Tibial nerve (tissue), 4 donors: ENCODE measurements around the gene ABCB11. TPM values are rescaled to one million over a fixed set of nuclear protein-coding genes. Genes with fewer than 3 reads are reported as not detected.
"Not testable (repeated sequence)": the region's sequence is repeated elsewhere in the genome, so short reads cannot be mapped to it uniquely, and the experiment has no call there.

Experiments used
- DNase-seq, 2 donors: peaks; one replicate each; pipeline ENCODE4 v3.0.0-alpha.2; 2019; ENCODE audit warnings: low spot score in 2 of 2
- H3K27ac ChIP-seq, 4 donors: fragments of 200-600 bp; sonication (generic) in 3 of 4; one replicate each; pipeline ENCODE4 v1.5.1; 2017 to 2019; ENCODE audit warnings: mild to moderate bottlenecking in 1 of 4
- H3K27me3 ChIP-seq, 2 donors: fragments of 200-600 bp; sonication (generic) in 1 of 2; one replicate each; pipeline versions ENCODE4 v1.5.1 to v1.6.0; 2017 to 2019
- H3K36me3 ChIP-seq, 3 donors: fragments of 200-600 bp; sonication (generic); one replicate each; pipeline ENCODE4 v1.5.1; 2018 to 2019
- H3K4me1 ChIP-seq, 4 donors: fragments of 200-600 bp; sonication (generic) in 3 of 4; one replicate each; pipeline ENCODE4 v1.5.1; 2017 to 2019
- H3K4me3 ChIP-seq, 4 donors: fragments of 200-600 bp; sonication (generic) in 3 of 4; one replicate each; pipeline ENCODE4 v1.5.1; 2017 to 2019; ENCODE audit warnings: mild to moderate bottlenecking in 1 of 4, moderate library complexity in 1 of 4
- H3K9me3 ChIP-seq, 4 donors: fragments of 200-600 bp; sonication (generic) in 3 of 4; one replicate each; pipeline ENCODE4 v1.5.1; 2017 to 2019
- EP300 ChIP-seq, 2 donors: sonication (generic); formaldehyde crosslinking; IDR thresholded peaks; one replicate each; pipeline ENCODE4 v1.6.1; 2017; ENCODE audit warnings: antibody characterized with exemption in 2 of 2, mild to moderate bottlenecking in 1 of 2
- POLR2A ChIP-seq, 2 donors: fragments of 450-650 bp; IDR thresholded peaks; one replicate each; pipeline ENCODE4 v1.6.1; 2017; ENCODE audit warnings: antibody characterized with exemption in 2 of 2, mild to moderate bottlenecking in 2 of 2, moderate library complexity in 2 of 2
- WGBS, 2 donors: methylation state at CpG; one replicate each; pipeline ENCODE4 v1.1.5; 2018; 5-methylcytosine and 5-hydroxymethylcytosine counted together
- total RNA-seq, 4 donors: library from RNA; depleted of rRNA; stranded (reverse); fragments of >200 nt; gene quantifications; one replicate each; pipeline ENCODE4 v1.1.0, GENCODE V29; 2016
- TF ChIP-seq, protein P1 (sequence below), 5 experiments: fragments of 200-600 bp in 3 of 5; fragments of 450-650 bp in 2 of 5; sonication (generic) in 3 of 5; IDR thresholded peaks; one replicate each; pipeline ENCODE4 v1.5.1; 2016 to 2019; ENCODE audit warnings: antibody characterized with exemption in 5 of 5, mild to moderate bottlenecking in 3 of 5, moderate library complexity in 2 of 5

Gene ABCB11
- total RNA-seq, 4 donors from 2014 or later = 0.30 to 0.63 (median 0.39) TPM; not detected in 1

DNA sequence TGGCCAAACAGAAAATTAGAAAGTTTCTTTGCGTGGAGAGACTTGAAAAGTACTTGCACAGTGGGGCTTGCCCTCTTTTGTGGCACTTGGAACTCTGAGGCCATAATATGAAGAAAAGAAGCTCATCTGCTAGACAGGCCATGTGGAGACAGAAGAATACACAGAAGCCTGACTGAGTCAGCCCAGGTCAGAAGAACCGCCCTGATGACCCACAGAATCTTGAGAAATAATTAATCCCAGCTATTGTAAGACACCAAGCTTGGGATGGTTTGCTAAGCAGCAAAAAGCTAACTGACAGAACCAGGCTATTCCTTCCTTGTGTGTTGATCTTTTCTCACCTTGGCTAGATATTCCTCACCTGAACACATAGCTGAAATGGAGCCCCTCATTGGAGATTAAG lies 96.3 kb downstream of the ABCB11 start:
- Histone ChIP-seq H3K27ac (no peak overlapping the region), H3K36me3 (no peaks in the 10 kb centered on the region), H3K4me3 (no peak overlapping the region), H3K4me1 (no peaks in the 10 kb centered on the region), H3K9me3 (no peaks in the 10 kb centered on the region), H3K27me3 (no peaks in the 10 kb centered on the region)
- 80 to 84% methylated on average over 2 of the region's 2 CpGs for WGBS, 2 donors
- no peak for DNase-seq
- no peak for TF ChIP-seq POLR2A (IDR thresholded peaks at IDR 0.05)
- TF ChIP-seq, protein P1, sequence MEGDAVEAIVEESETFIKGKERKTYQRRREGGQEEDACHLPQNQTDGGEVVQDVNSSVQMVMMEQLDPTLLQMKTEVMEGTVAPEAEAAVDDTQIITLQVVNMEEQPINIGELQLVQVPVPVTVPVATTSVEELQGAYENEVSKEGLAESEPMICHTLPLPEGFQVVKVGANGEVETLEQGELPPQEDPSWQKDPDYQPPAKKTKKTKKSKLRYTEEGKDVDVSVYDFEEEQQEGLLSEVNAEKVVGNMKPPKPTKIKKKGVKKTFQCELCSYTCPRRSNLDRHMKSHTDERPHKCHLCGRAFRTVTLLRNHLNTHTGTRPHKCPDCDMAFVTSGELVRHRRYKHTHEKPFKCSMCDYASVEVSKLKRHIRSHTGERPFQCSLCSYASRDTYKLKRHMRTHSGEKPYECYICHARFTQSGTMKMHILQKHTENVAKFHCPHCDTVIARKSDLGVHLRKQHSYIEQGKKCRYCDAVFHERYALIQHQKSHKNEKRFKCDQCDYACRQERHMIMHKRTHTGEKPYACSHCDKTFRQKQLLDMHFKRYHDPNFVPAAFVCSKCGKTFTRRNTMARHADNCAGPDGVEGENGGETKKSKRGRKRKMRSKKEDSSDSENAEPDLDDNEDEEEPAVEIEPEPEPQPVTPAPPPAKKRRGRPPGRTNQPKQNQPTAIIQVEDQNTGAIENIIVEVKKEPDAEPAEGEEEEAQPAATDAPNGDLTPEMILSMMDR (IDR thresholded peaks at IDR 0.05) = no peak
- no peak for TF ChIP-seq EP300 (IDR thresholded peaks at IDR 0.05)

DNA sequence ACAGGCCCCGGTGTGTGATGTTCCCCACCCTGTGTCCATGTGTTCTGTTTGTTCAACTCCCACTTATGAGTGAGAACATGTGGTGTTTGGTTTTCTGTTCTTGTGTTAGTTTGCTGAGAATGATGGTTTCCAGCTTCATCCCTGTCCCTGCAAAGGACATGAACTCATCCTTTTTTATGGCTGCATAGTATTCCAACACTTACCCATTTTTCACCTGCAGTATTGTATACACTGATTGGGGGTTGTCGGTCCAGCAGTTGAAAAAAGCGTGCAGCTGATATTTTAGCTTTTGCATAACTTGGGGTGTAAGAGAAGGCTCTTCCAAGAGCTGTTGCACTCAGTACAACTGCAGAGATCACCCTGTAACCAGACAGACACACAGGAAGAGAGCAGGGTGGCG lies 99.0 kb downstream of the ABCB11 start:
- not testable (repeated sequence) for H3K4me1 ChIP-seq, H3K36me3 ChIP-seq, H3K9me3 ChIP-seq, H3K4me3 ChIP-seq, H3K27me3 ChIP-seq, H3K27ac ChIP-seq, DNase-seq
- 93 to 94% methylated on average over 4 of the region's 4 CpGs for WGBS, 2 donors

DNA sequence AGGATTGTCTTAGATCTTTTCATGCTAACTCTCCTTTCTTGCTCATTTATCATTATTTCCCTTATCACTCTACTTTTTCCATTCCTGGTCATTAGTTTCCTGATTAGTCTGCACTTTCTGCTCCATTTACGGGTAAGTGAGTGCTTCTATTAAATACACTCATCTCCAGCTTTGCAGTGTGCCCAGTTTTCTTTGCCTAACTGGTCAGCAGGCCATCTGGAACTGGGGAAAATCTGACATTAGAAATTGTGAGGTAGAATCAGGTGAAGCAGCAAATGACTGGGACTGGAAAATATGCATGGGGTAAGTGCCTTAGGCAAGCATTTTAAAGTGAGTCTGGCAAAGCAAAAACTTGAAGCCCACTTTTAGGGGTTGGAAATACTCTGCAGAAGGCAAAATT lies 100.9 kb downstream of the ABCB11 start:
- Histone ChIP-seq H3K27me3 (no peaks in the 10 kb centered on the region), H3K4me3 (no peak overlapping the region), H3K9me3 (no peaks in the 10 kb centered on the region), H3K4me1 (no peaks in the 10 kb centered on the region), H3K27ac (no peak overlapping the region), H3K36me3 (no peaks in the 10 kb centered on the region)
- no peak for DNase-seq
- WGBS, 2 donors = 76 to 78% methylated on average over 1 of the region's 1 CpG
- TF ChIP-seq, protein P1 (IDR thresholded peaks at IDR 0.05) = no peak
- TF ChIP-seq POLR2A (IDR thresholded peaks at IDR 0.05) = no peak

DNA sequence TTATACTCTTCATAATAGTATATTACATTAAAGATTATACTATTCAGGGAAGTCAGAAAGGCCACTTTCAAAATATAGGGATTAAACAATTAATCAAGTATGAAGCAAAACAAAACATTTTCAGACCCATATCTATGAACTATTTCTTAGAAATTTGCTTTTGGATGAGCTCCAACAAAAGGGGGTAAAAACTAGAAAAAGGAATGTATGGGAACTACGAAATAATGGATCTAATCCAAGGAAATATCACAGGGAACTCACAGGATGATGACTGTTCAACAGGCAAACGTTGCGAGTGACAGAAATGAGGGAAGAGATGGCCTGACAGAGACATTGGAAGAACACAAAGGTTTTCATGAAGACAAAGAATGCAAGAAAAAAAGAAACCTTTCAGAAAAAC lies 102.1 kb downstream of the ABCB11 start:
- Histone ChIP-seq H3K4me1 (no peaks in the 10 kb centered on the region), H3K27me3 (no peaks in the 10 kb centered on the region), H3K27ac (no peak overlapping the region), H3K9me3 (no peaks in the 10 kb centered on the region), H3K36me3 (no peaks in the 10 kb centered on the region), H3K4me3 (no peak overlapping the region)
- DNase-seq = no peak
- WGBS, 2 donors = 34 to 36% methylated on average over 3 of the region's 3 CpGs
- TF ChIP-seq, protein P1 (IDR thresholded peaks at IDR 0.05) = no peak
- TF ChIP-seq EP300 (IDR thresholded peaks at IDR 0.05) = no peak
- TF ChIP-seq POLR2A (IDR thresholded peaks at IDR 0.05) = no peak

DNA sequence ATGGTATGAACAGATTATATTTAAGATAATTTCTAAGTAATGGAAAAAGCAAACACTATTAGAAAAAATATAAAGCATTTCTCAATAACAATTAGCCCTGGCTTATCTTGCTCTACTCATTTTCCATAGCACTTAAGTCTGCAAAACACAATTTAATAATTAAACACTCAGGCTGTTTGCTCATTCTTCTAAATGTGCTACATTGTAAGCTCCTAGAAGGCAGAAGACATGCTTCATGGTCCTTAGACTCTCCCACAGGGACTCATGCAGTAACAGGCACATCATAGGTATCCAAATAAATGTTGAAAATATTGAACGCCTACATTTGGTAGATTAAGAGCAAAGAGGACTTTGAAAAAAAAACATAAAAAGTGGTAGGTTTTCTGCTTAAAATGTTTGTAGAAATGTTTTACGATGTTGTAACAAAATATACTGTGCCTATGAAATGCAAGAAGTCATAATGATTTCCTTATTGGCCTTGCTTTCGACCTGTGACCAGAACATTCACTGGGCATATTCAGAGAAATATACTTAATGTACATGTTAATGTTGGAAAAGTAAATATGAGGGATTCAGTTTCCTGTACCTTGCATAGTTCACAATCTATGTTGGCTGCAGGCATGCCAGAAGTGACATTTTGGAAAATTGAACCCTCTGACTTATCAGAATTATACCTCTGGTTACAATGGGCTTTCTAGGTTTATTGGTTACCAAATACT lies 102.9 kb downstream of the ABCB11 start:
- no peak for DNase-seq
- Histone ChIP-seq H3K27ac (no peak overlapping the region), H3K4me3 (no peak overlapping the region), H3K4me1 (no peaks in the 10 kb centered on the region), H3K36me3 (no peaks in the 10 kb centered on the region), H3K27me3 (no peaks in the 10 kb centered on the region), H3K9me3 (no peaks in the 10 kb centered on the region)
- no peak for TF ChIP-seq EP300 (IDR thresholded peaks at IDR 0.05)
- TF ChIP-seq POLR2A (IDR thresholded peaks at IDR 0.05) = no peak
- TF ChIP-seq, protein P1 (IDR thresholded peaks at IDR 0.05) = no peak
- WGBS, 2 donors = 90 to 91% methylated on average over 3 of the region's 3 CpGs
